ENCODE measurements around the gene MORC2. TPM values are rescaled to one million over a fixed set of nuclear protein-coding genes. Genes with fewer than 3 reads are reported as not detected.

MORC2 gene
- total and polyA plus RNA-seq, 9 of the 15 experiments (the other 6 are each of a cell fraction or from before 2014, with no cell fraction given) = 3.3 to 34.7 (median 16.7) TPM

- TF ChIP-seq, protein P1, sequence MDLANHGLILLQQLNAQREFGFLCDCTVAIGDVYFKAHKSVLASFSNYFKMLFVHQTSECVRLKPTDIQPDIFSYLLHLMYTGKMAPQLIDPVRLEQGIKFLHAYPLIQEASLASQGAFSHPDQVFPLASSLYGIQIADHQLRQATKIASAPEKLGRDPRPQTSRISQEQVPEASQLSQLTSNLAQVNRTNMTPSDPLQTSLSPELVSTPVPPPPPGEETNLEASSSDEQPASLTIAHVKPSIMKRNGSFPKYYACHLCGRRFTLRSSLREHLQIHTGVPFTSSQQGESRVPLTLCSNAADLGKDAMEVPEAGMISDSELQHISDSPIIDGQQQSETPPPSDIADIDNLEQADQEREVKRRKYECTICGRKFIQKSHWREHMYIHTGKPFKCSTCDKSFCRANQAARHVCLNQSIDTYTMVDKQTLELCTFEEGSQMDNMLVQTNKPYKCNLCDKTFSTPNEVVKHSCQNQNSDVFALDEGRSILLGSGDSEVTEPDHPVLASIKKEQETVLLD (IDR thresholded peaks at IDR 0.05) = no peak
- TF ChIP-seq BRCA1 (IDR thresholded peaks at IDR 0.05) (no peak), BRCA1 (CRISPR knock-in tag; IDR thresholded peaks at IDR 0.05) (no peak), ZNF551 (CRISPR knock-in tag; IDR thresholded peaks at IDR 0.05) (no peak), SIRT6 (IDR thresholded peaks at IDR 0.05; ENCODE audit: low read depth, low read length) (no peak), ZNF589 (CRISPR knock-in tag; IDR thresholded peaks at IDR 0.05; ENCODE audit: low read depth) (no peak), CSDE1 (IDR thresholded peaks at IDR 0.05) (no peak), NBN (IDR thresholded peaks at IDR 0.05; ENCODE audit: low read depth) (no peak), FOXP4 (CRISPR knock-in tag; IDR thresholded peaks at IDR 0.05; ENCODE audit: borderline replicate concordance) (no peak), ZNF766 (CRISPR knock-in tag; conservative IDR thresholded peaks at IDR 0.05) (no peak), PRMT5 (CRISPR knock-in tag; IDR thresholded peaks at IDR 0.05) (no peak), BCL6 (CRISPR knock-in tag; IDR thresholded peaks at IDR 0.05) (no peak), USF1 (CRISPR knock-in tag; IDR thresholded peaks at IDR 0.05) (no peak)
- 71% methylated on average over 9 of the region's 16 CpGs for WGBS (ENCODE audit: insufficient coverage, low coverage, missing lambda C conversion rate)
- Histone ChIP-seq H3K36me3 (ENCODE audit: control insufficient read depth, insufficient read depth, low read length) (peaks cover 10% of the 10 kb centered on the region; the same call in 1 of the 3 replicates), H3K4me3 (no peak overlapping the region), H3K27me3 (ENCODE audit: control insufficient read depth in 2 of 2, insufficient read depth in 2 of 2, low read length in 2 of 2) (no peaks in the 10 kb centered on the region), H3K9me1 (ENCODE audit: control insufficient read depth, insufficient read depth, low read length) (no peaks in the 10 kb centered on the region), H3K4me2 (ENCODE audit: insufficient read depth, low read length) (no peak overlapping the region), H3K9ac (ENCODE audit: insufficient read depth in 1 of 2, low read depth in 2 of 2, low read length in 2 of 2) (no peak overlapping the region), H3K79me2 (ENCODE audit: control insufficient read depth, insufficient read depth, low read length) (no peaks in the 10 kb centered on the region), H3K27ac (ENCODE audit: extremely low read depth, low read depth, low read length) (no peak overlapping the region), H4K20me1 (replicated peaks; ENCODE audit: control insufficient read depth, insufficient read depth, low read length) (no peaks in the 10 kb centered on the region), H2AFZ (ENCODE audit: low read depth, low read length) (no peak overlapping the region), H3K4me1 (replicated peaks in 1 of 2; ENCODE audit: control insufficient read depth in 2 of 2, insufficient read depth in 2 of 2, low read length in 2 of 2) (no peaks in the 10 kb centered on the region), H3K9me3 (replicated peaks; ENCODE audit: control insufficient read depth, insufficient read depth, low read depth, low read length) (no peaks in the 10 kb centered on the region)
- in situ Hi-C loops (cut with MboI) = no loop called here
- POLR2A ChIA-PET = interaction anchor here (0.7 kb wide), 1 partner anchor 29 kb away, joined by 4 read pairs; no protein-coding TSS in a partner anchor
- BruUV-seq (replicated peaks) = no TSS peak
- peak in 2 of 4 experiments; percentile 1 to 2 for DNase-seq (ENCODE audit: extremely low read depth in 1 of 4, low spot score in 3 of 4)
- no peak for ATAC-seq
- no peak for FAIRE-seq
- intact Hi-C loops (cut with micrococcal nuclease) = no loop called here
- CTCF ChIA-PET (ENCODE audit: low intra/inter-chr PET ratio) = no interaction called here
Measured at GRCh38 chr22:30902496-30903357, 65.8 kb downstream of the MORC2 start.

Measured in K562 (cell line).